ACHN (cell line): ENCODE data around the gene ARPC1B.
A peak's percentile ranks its signal among the peaks of the same experiment; 100 is the strongest.
"Not testable (repeated sequence)": the region's sequence is repeated elsewhere in the genome, so short reads cannot be mapped to it uniquely, and the experiment has no call there.

Experiments used
- DNase-seq: peaks from one replicate; pipeline ENCODE4 v3.0.0-alpha.2; 2015
- in situ Hi-C: cut with HindIII; loops from 2 replicates; pipeline ENCODE4 v1.10.0; 2017; ENCODE audit warnings: low sequenced_read_pairs, low pct_ligation_motif_present, low pct_unique_long_range_greater_than_20kb

The ARPC1B gene

DNA sequence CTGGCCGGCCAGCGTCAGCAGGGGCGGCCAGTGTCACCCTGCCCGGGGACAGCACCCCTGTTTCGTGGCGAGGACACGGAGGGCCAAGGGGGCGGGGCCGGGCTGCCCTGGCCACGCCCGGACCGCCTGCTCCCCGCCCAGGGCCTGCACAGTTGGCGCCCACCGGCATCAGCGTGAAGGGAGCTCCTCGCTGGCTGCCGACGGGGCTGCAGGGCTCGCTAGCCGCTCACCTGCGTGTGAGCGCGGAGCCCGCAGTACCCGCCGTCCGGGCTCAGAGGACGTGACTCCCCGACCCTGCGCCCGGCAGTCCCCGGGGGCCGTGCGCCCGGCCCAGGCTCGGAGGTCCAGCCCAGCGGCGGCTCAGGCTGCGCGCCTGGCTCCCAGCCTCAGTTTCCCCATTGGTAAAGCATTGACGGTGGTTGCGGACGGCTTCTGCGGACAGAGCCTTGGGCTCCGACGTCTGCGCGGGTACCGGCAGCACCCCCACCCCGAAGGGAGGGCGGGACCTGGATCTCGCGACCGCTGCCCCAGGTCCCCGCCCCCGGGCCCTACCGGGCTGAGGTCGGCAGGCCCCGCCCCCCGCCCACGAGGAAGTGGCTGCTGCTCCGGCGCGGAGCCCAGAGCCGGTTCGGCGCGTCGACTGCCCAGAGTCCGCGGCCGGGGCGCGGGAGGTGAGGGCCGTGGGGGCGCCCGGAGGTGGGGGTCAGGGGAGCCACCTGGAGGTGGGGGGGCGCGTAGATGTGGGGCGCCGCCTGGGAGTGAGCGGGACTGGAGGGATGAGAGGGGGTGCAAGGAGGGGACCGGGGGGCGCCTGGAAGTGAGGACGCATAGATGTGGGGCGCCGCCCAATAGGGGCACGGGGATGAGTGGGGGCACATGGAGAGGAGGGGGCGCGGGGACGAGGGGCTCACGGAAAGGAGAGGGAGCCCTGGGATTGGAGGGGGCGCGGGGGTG is at the start of gene ARPC1B:
TSS of gene ARPC1B (plus strand) at position 620 of the 954 bp plus-strand sequence. CDS start 10,985 bp downstream, outside the sequence.
- in situ Hi-C loops, result no loop called here
- DNase-seq, result peak; percentile 93

DNA sequence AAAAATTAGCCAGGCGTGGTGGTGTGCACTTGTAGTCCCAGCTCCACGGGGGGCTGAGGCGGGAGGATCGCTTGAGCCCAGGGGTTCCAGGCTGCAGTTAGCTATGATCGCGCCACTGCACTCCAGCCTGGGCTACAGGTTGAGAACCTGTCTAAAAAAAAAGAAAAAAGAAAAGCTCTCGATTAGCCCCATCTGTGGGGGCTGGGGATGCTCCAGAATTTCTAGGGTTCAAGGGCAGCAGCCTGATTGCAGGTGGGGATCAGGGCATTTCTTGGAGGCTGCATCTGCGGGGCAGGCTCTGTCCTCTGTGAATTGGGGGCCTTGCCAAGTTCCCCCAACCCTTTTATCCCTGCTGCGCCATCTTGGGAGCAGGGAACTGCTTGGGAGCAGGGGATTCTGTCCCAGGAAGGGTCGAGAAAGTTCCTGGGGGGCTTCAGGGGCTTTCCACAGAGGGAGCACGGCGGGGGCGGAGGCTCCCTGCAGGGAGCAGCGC is 49.5 kb upstream of the ARPC1B start:
- in situ Hi-C loops, result no loop called here

DNA sequence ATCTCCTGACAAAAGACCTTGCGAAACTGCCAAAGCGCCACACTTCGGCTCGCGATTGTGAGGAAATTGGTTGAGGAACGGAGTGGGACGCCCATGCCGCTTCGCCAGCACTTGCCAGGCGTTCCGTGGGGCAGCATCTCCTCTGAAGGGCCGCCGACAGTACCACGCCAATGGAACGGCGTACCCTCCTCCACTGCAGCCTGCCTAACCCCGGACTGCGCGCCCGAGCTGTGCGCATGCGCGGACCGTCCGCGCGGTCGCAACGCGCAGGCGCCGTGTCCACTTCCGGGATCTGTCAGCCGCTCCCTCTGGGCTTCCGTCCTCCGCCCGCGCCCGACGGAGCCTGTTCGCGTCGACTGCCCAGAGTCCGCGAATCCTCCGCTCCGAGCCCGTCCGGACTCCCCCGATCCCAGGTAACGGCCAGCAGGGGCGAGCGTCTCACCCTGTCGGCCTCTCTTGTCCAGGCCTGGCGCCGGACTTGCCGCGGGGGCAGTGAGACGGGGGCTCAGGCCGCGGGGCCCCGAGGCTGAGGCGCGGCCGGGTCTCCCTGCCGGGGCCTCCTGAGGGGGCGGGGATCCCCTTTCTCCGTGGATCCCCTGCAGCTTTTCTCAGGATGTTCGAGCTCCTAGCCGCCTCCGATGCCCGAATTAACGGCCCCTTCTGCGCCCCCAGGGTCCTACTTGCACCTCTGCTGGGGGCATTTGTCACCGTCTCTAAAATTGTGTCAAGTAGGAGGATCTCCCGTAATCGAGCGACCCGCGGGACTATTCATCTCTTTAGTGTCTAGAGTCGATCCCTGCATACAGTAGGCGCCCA is 48.7 kb upstream of the ARPC1B start, which contains the start of gene ARPC1A:
TSS of gene ARPC1A (plus strand) at position 307 of the 816 bp plus-strand sequence. CDS start 7,456 bp downstream, outside the sequence.
- peak; percentile 98 for DNase-seq
- in situ Hi-C loops, result no loop called here

More for the DNA sequence above, 49.5 kb upstream of the ARPC1B start:
- DNase-seq, result no peak

DNA sequence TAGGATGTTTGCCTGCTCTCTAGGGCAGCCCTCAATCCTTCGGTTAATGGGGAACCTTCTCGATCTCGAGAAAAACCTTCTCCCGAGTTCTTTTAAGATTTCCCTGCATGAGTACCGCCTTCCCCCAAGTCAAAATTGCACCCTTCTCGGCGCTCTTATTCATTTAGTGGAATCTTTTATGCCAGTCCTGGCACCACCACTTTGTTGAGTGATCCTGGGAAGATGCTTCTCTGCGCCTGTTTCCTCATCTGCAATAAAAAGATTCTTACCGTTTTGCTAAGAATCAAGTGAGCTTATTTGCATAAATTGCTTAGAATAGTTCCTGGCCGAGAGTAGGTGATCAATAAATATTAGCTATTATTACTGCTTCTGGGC is 48.1 kb upstream of the ARPC1B start:
- peak; percentile 12 for DNase-seq
- in situ Hi-C loops, result no loop called here

DNA sequence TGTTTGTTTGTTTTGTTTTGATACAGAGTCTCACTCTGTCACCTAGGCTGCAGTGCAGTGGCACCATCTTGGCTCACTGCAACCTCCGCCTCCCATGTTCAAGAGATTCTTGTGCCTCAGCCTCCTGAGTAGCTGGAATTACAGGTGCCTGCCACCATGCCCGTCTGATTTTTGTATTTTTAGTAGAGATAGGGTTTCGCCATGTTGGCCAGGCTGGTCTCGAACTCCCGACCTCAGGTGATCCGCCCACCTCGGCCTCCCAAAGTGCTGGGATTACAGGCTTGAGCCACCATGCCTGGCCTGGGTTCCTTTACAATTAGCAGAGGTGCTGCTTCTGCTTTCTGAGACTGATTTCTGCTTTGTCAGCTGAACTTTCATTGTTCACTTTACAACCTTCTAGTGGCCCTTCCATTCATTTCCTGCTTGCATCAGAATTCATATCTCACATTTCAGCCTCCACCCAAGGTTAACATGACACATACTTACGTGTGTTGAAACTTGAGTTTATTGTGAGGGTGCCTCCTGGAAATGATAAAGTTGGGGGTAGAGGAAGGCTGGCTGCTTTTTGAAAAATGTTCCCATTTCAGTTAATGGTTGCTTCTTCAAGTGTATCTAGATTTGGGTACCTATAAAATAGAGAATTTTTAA is 44.1 kb upstream of the ARPC1B start:
- peak; percentile 42 for DNase-seq
- in situ Hi-C loops, result not testable (repeated sequence)

DNA sequence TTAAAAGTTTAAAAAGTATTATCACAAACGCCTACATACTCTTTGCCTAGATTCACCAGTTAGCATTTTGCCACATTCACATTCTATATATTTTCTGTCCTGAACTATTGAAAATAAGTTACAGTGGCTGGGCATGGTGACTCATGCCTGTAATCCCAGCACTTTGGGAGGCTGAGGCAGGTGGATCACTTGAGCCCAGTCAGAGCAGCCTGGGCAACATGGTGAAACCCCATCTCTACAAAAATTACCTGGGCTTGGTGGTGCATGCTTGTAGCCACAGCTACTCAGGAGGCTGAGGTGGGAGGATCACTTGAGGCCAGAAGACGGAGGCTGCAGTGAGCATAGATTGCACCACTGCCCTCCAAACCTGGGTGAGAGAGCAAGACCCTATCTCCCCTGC is 43.5 kb upstream of the ARPC1B start:
- in situ Hi-C loops, result no loop called here
- peak; percentile 21 for DNase-seq

DNA sequence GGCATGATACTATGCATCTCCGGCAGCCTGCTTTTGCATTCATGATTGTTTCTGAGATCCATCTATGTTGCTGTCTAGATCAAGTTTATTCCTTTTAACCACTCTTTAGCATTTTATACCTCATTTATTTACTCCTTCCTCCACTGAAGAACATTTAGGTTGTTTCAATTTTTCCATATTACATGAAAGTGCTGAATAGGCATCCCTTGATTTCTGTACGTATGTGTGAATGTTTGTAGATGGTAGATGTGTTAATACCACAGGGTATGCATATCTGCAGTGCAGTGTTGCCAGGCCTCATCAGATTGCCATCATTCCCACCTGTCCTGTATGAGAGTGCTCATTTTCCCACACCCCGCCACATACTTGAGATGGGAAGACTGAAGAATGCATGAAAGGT is 34.9 kb upstream of the ARPC1B start:
- no peak for DNase-seq
- in situ Hi-C loops, result no loop called here

DNA sequence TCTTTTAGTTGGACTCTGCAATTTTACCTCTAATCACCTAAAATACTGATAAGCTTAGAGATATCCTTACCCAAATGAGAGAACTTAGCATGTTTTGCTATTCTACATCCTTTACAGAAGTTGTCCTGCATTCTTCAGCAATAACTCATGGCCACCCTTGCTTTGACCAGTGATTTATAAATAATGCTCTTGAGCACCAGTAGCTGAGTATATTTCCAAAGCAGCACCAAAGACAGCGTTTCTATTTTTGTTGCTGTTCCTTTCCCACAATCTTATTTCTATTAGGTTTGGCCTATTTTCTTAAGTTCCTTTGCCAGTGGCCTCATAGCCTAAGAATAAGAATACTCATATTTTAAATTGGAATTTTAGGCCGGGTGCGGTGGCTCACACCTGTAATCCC is 33.9 kb upstream of the ARPC1B start:
- peak; percentile 36 for DNase-seq
- in situ Hi-C loops, result no loop called here

DNA sequence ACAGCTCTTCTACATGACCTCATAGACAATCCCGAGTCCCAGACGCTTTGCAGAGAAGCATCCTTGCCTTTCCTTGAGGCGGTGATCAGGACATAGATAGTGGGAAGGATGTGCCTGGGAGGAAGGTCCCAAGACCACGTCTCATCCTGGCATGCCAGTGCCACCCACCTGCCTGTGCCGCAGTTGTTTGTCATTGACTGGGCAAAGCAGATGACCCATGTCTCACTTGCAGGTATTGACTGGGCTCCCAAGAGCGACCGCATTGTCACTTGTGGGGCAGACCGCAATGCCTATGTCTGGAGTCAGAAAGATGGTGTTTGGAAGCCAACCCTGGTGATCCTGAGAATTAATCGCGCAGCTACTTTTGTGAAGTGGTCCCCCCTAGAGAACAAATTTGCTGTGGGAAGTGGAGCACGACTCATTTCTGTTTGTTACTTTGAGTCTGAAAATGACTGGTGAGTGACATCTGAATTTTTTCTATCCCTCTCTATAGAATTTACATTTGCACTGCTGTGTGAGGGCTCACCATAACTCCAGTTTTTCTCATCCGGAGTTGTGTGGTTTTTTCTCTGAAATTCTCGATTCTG is 30.4 kb upstream of the ARPC1B start:
- no peak for DNase-seq
- in situ Hi-C loops, result no loop called here

DNA sequence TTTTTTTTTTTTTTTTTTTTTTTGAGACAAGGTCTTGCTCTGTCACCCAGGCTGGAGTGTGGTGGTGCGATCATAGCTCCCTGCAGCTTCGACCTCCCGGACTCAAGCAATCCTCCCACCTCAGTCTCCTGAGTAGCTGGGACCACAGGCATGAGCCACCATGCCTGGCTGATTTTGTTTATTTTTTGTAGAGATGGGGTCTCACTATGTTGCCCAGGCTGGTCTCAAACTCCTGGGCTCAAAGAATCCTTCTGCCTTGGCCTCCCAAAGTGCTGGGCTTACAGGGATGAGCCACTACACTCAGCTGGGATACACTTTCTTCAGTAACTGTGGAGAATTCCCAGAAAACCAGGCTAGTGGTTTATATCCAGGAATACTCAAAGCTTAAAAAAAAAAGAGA is 23.9 kb upstream of the ARPC1B start:
- in situ Hi-C loops, DNase-seq: not testable (repeated sequence)

DNA sequence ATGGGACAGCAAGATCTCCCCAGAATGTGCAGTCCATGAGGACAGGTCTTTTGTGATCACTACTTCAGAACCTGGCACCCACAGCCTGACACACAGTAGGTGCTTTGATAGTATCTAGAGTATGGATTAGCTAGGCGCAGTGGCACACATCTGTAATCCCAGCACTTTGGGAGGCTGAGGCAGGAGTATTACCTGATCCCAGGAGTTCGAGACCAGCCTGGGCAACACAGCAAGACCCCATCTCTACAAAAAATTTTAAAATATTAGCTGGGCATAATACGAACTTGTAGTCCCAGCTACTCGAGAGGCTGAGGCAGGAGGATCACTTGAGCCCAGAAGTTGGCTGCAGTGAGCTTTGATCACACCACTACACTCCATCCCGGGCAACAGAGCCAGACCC is 22.3 kb upstream of the ARPC1B start:
- no peak for DNase-seq
- in situ Hi-C loops, result no loop called here

DNA sequence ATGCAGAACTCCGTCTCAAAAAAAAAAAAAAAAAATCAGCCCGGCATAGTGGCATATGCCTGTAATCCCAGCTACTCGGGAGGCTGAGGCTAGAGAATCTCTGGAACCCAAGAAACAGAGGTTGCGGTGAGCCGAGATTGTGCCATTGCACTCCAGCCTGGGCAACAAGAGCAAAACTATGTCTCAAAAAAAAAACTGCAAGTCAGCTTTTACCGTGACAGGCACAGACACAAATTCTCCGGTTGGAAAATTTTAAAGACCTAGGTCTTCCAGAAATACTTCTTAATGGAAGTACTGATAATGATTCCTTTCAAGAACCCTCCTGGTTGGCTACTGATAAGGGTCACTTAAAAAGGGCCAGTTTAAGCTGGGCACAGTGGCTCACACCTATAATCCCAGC is 19.4 kb upstream of the ARPC1B start:
- in situ Hi-C loops, result no loop called here
- DNase-seq, result no peak

DNA sequence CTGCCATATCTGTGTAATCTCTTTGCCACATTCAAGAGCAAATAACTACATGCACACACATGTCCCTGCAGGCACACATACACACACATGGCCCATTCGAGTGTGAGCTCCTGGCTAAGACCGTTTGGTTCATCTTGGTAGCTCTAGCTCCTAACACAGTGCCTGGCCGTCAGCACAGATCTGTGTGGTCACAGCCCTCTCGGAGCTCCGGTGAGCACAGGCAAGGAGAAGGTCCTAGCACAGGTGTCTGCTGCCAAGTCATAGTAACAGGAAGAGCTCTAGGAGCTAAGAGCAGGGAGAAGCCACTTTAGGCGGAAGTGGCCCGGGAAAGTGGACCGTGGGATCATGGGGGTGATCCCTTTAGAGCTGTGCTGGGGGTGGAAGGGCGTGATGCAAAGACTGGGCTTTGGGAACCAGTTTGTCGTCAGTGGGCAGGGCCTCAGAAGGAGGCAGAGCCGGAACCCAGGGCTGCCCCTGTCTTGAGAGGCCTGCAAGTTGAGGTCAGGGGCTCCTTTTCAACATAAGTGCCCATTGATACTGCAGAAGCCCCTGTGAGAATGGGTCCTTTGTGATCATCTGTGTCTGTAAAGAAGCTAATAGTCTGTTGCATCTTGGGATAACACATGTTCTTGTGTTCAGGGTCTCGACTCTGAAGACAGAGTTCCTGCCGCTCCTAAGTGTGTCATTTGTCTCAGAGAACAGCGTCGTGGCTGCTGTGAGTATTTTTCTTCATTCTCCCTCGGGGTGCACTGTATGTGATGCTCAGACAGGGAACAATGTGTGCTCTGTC is 16.6 kb upstream of the ARPC1B start:
- in situ Hi-C loops, result no loop called here
- DNase-seq, result no peak

DNA sequence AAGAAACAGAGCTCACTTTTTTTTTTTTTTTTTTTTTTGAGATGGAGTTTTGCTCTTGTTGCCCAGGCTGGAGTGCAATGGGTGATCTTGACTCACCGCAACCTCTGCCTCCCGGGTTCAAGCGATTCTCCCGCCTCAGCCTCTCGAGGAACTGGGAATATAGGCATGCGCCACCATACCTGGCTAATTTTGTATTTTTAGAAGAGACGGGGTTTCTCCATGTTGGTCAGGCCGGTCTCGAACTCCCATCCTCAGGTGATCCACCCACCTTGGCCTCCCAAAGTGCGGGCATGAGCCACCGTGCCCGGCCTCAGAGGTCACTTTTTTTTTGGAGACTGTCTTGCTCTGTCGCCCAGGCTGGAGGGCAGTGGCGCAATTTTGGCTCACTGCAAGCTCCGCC is 16.0 kb upstream of the ARPC1B start:
- in situ Hi-C loops, DNase-seq: not testable (repeated sequence)

DNA sequence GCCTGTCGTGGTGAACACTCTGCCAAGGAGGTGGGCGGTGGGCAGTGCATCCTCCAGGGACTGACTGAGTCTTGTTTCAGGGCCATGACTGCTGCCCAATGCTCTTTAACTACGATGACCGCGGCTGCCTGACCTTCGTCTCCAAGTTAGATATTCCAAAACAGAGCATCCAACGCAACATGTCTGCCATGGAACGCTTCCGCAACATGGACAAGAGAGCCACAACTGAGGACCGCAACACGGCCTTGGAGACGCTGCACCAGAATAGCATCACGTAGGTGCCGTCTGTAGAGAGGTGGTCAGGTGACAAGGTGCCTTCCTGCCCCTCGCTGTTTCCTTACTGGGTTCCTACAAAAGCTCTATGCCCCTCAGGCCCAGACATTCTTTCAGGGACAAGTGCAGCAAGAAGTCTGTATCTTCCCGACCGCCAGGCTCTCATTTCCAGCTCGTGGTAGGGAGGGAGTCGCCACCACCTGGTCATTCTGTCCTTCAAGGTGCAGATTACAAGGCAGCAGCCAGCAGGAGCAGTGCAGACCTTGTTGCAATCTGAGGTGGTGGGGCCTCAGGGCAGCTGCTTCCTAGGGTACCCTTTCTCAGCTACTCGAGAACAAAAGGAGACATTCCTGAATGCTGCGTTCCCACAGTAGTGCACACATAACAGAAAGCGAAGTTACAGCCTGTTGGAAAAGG is 14.9 kb upstream of the ARPC1B start:
- in situ Hi-C loops, result no loop called here

DNA sequence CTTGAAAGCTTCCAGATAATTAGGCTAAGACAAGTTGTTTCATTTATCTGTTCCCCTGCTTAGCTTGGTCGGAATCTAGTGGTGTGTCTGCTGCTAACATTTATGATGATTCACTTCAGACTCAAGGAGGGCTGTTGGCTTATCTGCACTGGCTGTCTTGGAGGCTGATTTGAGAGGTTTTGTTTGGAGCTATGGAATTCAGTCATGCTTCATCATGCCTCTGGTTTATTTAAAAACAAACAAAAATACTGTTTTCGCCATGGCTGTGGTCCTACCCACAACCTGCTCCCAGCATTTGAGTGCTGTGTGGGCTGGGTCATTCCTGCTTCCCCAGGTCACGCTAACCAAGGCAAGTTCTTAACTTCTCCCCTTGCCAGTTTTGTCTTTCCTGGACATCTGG is 11.7 kb upstream of the ARPC1B start:
- no peak for DNase-seq
- in situ Hi-C loops, result no loop called here

More for the DNA sequence above, 14.9 kb upstream of the ARPC1B start:
- no peak for DNase-seq

DNA sequence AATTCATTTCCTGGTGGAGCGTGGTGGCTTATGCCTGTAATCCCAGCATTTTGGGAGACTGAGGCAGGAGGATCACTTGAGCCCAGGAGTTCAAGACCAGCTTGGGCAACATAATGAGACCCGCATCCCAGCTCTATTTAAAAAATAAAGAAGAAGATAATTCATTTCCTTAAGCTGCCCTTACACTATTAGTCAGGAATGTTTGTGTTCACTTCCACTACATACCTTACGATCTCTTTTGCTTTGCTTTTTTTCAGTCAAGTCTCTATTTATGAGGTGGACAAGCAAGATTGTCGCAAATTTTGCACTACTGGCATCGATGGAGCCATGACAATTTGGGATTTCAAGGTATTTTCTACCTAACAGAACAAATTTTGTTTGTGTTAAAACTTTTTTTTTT is 11.2 kb upstream of the ARPC1B start:
- DNase-seq, result no peak
- in situ Hi-C loops, result no loop called here
